Erythroblast (primary cell): Measurements from ENCODE around the gene KIAA1549.

Experiments used
- GATA1 ChIP-seq: IDR thresholded peaks from 2 replicates; pipeline ENCODE4 v1.6.1; 2011; ENCODE audit warnings: low read depth, mild to moderate bottlenecking, control low read depth, low read length, moderate library complexity
- POLR2A ChIP-seq: IDR thresholded peaks from 2 replicates; pipeline ENCODE4 v1.6.1; 2011; ENCODE audit warnings: mild to moderate bottlenecking, low read length

DNA sequence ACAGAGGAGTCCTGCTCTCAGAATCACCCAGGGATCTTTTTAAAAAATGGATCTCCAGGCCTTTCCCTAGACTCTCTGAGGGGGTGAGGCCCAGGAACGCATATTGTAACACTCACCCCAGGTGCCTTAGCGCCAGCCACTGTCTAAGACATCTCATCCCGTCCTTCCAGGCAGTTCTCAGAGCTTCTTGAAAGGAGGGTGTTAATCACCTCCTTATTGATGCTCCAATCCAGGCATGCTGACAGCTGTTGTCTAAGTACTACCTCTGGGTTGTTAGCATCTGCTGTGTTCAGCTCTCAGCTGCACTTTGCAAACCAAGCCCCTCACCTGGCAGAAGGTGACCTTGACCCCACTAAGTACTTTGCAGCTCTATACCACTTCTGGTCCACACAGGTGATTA is 36.0 kb downstream of the KIAA1549 start:
- TF ChIP-seq POLR2A (no peak), GATA1 (no peak)
